Activated B cell treated with CpG ODN at 0.5 μM for 24 hours (primary cell): ENCODE data around the gene COL16A1. TPM values are rescaled to one million over a fixed set of nuclear protein-coding genes. Genes with fewer than 3 reads are reported as not detected.

Source experiments
- ATAC-seq: fragments of 200-7000 bp; cut with Tn5 transposase; one replicate; pipeline ENCODE4 v1.10.0; 2021; ENCODE audit warnings: low read depth, mild to moderate bottlenecking, moderate library complexity
- CTCF ChIA-PET: fragments of 350-600 bp; sonication (Branson Sonifier 250); formaldehyde crosslinking; loops from one replicate; lab custom pipeline; 2021; ENCODE audit warnings: antibody characterized with exemption; lab: Charles Lee
- POLR2A ChIA-PET: fragments of 350-600 bp; sonication (Branson Sonifier 250); formaldehyde crosslinking; loops from one replicate; lab custom pipeline; 2021; ENCODE audit warnings: antibody characterized with exemption; lab: Charles Lee
- DNase-seq: peaks from one replicate; pipeline ENCODE4 v3.0.0; 2022
- H3K27ac Mint-ChIP-seq: one replicate; pipeline ENCODE4 v1.8.0; 2020; ENCODE audit warnings: mixed read lengths
- H3K27me3 Mint-ChIP-seq: one replicate; pipeline ENCODE4 v1.8.0; 2021; ENCODE audit warnings: mixed read lengths
- H3K36me3 Mint-ChIP-seq: one replicate; pipeline ENCODE4 v1.8.0; 2021; ENCODE audit warnings: low read depth, mixed read lengths
- H3K4me1 Mint-ChIP-seq: one replicate; pipeline ENCODE4 v1.8.0; 2021; ENCODE audit warnings: mixed read lengths
- H3K4me3 Mint-ChIP-seq: one replicate; pipeline ENCODE4 v1.8.0; 2020; ENCODE audit warnings: mild to moderate bottlenecking, mixed read lengths
- H3K9me3 Mint-ChIP-seq: one replicate; pipeline ENCODE4 v1.8.0; 2020; ENCODE audit warnings: mixed read lengths
- intact Hi-C: fragments of 100-400 bp; cut with micrococcal nuclease; formaldehyde crosslinking; loops from one replicate; pipeline ENCODE4 v1.15.1; 2024
- total RNA-seq: library from RNA; stranded (reverse); gene quantifications from 2 replicates; pipeline ENCODE4 v1.2.3, GENCODE V29; 2022
- TF ChIP-seq, protein P1 (sequence below): fragments of 200-600 bp; IDR thresholded peaks from one replicate; pipeline ENCODE4 v1.8.0; 2022; ENCODE audit warnings: antibody characterized with exemption, mild to moderate bottlenecking

COL16A1 gene
- total RNA-seq, 1 donor from 2014 or later: 0.31 TPM

DNA sequence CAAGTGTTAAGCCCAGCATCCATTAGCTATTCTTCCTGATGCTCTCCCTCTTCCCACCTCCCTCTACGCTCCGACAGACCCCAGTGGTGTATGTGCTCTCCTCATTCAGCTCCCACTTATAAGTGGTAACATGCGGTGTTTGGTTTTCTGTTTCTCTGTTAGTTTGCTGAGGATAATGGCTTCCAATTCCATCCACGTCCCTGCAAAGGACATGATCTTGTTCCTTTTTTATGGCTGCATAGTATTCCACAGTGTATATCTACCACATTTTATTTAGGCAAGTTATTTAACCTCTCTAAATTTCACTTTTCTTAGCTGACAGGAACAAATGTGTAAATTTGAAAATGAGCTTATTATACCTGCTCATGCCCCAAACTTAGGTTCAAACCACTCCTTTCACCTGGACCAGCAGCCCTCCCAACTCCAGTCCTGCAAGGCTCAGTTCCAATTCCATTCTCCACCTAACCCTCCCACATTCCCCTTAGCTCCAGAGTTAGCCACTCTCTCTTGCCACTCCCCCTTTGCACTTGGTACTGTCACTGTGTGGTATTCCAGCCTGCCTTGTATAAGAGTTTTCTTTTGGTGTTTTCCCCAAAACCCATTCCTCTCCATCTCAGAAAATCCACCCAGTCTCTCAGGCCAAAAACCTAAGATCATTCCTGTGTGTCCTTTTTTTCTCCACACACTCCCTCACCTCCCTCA lies 57.4 kb downstream of the COL16A1 start:
- DNase-seq (no peak), ATAC-seq (no peak)
- ChIA-PET CTCF (interaction anchor here (0.6 to 1.3 kb wide), 2 partner anchors 143 to 329 kb away, joined by 5 to 6 read pairs; no protein-coding TSS in a partner anchor), POLR2A (no interaction called here)
- Mint-ChIP-seq H3K9me3 (no peaks in the 10 kb centered on the region), H3K36me3 (peaks cover 12% of the 10 kb centered on the region), H3K4me1 (peaks cover 32% of the 10 kb centered on the region), H3K4me3 (peak overlapping the region; percentile 100), H3K27me3 (no peaks in the 10 kb centered on the region), H3K27ac (no peak overlapping the region)
- TF ChIP-seq, protein P1, sequence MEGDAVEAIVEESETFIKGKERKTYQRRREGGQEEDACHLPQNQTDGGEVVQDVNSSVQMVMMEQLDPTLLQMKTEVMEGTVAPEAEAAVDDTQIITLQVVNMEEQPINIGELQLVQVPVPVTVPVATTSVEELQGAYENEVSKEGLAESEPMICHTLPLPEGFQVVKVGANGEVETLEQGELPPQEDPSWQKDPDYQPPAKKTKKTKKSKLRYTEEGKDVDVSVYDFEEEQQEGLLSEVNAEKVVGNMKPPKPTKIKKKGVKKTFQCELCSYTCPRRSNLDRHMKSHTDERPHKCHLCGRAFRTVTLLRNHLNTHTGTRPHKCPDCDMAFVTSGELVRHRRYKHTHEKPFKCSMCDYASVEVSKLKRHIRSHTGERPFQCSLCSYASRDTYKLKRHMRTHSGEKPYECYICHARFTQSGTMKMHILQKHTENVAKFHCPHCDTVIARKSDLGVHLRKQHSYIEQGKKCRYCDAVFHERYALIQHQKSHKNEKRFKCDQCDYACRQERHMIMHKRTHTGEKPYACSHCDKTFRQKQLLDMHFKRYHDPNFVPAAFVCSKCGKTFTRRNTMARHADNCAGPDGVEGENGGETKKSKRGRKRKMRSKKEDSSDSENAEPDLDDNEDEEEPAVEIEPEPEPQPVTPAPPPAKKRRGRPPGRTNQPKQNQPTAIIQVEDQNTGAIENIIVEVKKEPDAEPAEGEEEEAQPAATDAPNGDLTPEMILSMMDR: no peak
- intact Hi-C loops: no loop called here

DNA sequence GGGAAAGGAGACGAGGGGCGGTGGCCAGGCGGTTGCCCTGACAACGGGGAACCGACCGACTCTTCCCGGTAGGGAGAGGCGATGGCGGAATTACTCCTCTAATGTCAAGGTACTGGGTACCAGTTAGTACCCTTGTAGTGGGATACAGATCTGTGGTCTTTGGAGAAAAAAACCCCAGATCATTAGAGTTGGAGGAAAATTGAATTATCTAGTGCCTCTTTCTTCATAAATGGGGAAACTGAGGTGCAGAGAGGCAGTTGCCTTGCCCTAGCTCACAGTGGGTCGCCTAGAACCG lies 58.6 kb downstream of the COL16A1 start:
- H3K36me3 Mint-ChIP-seq: peaks cover 12% of the 10 kb centered on the region
- ChIA-PET POLR2A (interaction anchor here (0.7 to 2.2 kb wide), 21 partner anchors 14 to 891 kb away, joined by 3 to 23 read pairs (median 4); partner anchors contain the start of genes BSDC1, CCDC28B, KHDRBS1 and PTP4A2), CTCF (interaction anchor here (1.2 to 2.0 kb wide), 2 partner anchors 19 to 144 kb away, joined by 4 to 9 read pairs; no protein-coding TSS in a partner anchor)
- no peaks in the 10 kb centered on the region for H3K27me3 Mint-ChIP-seq
- peaks cover 32% of the 10 kb centered on the region for H3K4me1 Mint-ChIP-seq
- TF ChIP-seq, protein P1: no peak
- no peak for DNase-seq
- no peak for ATAC-seq
- no peaks in the 10 kb centered on the region for H3K9me3 Mint-ChIP-seq
- intact Hi-C loops: loop anchor here (2.0 kb wide), 1 partner anchor 38 kb away; no protein-coding TSS in a partner anchor
- peak overlapping the region; percentile 100 for H3K4me3 Mint-ChIP-seq
- peak overlapping the region; percentile 100 for H3K27ac Mint-ChIP-seq

DNA sequence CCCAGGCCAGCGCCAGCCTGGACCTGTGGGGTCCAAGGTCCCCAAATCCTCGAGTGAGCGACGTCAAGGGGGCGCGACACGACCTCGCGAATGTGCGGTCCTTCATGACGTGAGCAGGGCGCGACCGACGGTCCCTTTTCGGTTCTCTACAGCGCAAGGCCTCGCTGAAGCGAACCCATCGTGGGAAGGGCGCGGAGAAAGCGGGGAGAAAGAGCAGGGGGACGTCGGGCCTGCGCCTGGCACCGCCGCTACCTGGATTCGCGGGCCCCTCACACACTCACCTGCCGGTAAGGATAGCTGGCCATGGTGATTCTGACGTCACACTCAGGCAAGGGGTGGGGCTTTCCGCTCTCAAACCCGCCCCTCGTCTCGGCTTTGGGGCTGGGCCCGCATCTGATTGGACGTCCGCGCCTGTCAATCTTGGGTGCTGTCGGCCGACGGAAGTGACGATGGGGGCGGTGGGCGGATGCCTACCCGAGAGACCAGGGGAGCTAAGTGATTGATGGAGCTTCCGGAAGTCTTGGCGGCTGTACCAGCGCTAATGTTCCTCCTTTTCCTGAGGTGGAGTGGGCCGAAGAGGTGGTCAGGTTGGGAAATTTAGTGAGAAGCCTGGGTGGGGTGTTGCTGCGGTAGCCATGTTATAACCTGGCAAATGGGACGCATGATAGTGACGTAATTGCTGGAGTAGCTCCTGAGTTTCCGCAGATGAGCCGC lies 59.1 kb downstream of the COL16A1 start, which contains the start of gene PEF1:
Gene PEF1, minus strand, starts transcription at position 317 of the 714 bp plus-strand sequence. Its CDS starts 12 bp downstream, at position 305.
- intact Hi-C loops: loop anchor here (1.0 to 2.0 kb wide), 2 partner anchors 38 to 145 kb away; no protein-coding TSS in a partner anchor
- peak within 1 kb of the TSS; percentile 100 for H3K4me3 Mint-ChIP-seq
- peaks cover 32% of the 10 kb centered on the region for H3K4me1 Mint-ChIP-seq
- no peaks in the 10 kb centered on the region for H3K9me3 Mint-ChIP-seq
- peak; percentile 90 for ATAC-seq
- H3K36me3 Mint-ChIP-seq: peaks cover 12% of the 10 kb centered on the region
- CTCF ChIA-PET: interaction anchor here (1.2 to 2.0 kb wide), 2 partner anchors 19 to 144 kb away, joined by 4 to 9 read pairs; no protein-coding TSS in a partner anchor
- POLR2A ChIA-PET: interaction anchor here (0.7 to 2.2 kb wide), 21 partner anchors 14 to 890 kb away, joined by 3 to 23 read pairs (median 4); partner anchors contain the start of genes BSDC1, CCDC28B, KHDRBS1 and PTP4A2
- H3K27ac Mint-ChIP-seq: peak within 1 kb of the TSS; percentile 100
- TF ChIP-seq, protein P1: no peak
- DNase-seq: peak; percentile 98
- no peaks in the 10 kb centered on the region for H3K27me3 Mint-ChIP-seq

DNA sequence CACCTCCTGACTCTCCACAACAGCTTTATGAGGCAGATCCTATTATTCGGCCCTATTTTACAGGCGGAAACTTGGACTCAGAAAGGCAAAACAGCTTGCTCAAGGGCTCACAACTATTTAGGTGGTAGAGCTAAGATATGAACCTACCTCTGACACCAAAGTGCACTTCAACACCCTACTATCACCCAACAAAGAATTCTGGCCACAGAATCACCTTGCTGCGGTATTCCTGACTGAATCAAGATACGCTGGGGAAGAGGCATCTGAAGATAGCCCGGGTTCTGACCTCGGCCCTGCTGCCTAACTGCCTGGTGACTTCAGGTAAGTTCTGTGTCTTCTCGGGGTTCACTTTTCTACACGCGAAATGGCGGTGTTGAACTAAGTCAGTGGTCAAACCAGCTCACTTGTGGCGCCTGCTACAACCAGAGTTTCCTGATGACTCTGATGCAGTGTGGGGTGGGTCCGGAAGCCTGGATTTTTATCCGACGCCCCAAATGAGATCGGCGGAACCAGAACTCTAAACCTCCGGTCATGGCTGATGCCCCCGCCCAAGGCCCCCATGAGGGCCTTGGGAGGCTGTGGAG lies 59.7 kb downstream of the COL16A1 start:
- CTCF ChIA-PET: interaction anchor here (2.0 kb wide), 1 partner anchor 145 kb away, joined by 9 read pairs; no protein-coding TSS in a partner anchor
- Mint-ChIP-seq H3K36me3 (peaks cover 12% of the 10 kb centered on the region), H3K27me3 (no peaks in the 10 kb centered on the region), H3K9me3 (no peaks in the 10 kb centered on the region), H3K27ac (peak overlapping the region; percentile 100), H3K4me3 (peak overlapping the region; percentile 100), H3K4me1 (peaks cover 32% of the 10 kb centered on the region)
- POLR2A ChIA-PET: interaction anchor here (0.8 to 2.2 kb wide), 9 partner anchors 9 to 348 kb away, joined by 3 to 23 read pairs (median 5); partner anchors contain the start of genes SNRNP40 and ZCCHC17
- intact Hi-C loops: loop anchor here (1.0 to 2.0 kb wide), 2 partner anchors 37 to 145 kb away; no protein-coding TSS in a partner anchor
- ATAC-seq (no peak), DNase-seq (no peak)
- TF ChIP-seq, protein P1: no peak
